Thoracic aorta (tissue), 2 donors: ENCODE results near the gene SUPT6H. TPM values are rescaled to one million over a fixed set of nuclear protein-coding genes. Genes with fewer than 3 reads are reported as not detected.

Experiments used
- ATAC-seq: fragments of 150-250 bp; one replicate; pipeline ENCODE4 v1.8.0; 2017; ENCODE audit warnings: low read depth; ENCODE audit not compliant: insufficient number of reproducible peaks, low FRiP score
- DNase-seq: peaks from one replicate; pipeline ENCODE4 v3.0.0-alpha.2; 2020; ENCODE audit warnings: low spot score
- H3K27ac ChIP-seq, 2 donors: fragments of 200-600 bp; sonication (generic); 1 replicate in 1 of 2; 2 replicates in 1 of 2; pipeline ENCODE4 v1.5.1; 2016; ENCODE audit warnings: mild to moderate bottlenecking in 2 of 2, moderate library complexity in 2 of 2
- H3K27me3 ChIP-seq: fragments of 200-600 bp; sonication (generic); replicated peaks from 2 replicates; pipeline ENCODE4 v1.6.0; 2016; ENCODE audit warnings: mild to moderate bottlenecking; ENCODE audit not compliant: insufficient read depth
- H3K36me3 ChIP-seq: fragments of 200-600 bp; sonication (generic); one replicate; pipeline ENCODE4 v1.5.1; 2016
- H3K4me1 ChIP-seq, 2 donors: fragments of 200-600 bp; sonication (generic); 1 replicate in 1 of 2; 2 replicates in 1 of 2; pipeline versions ENCODE4 v1.5.1 to v1.6.0; 2016; ENCODE audit warnings: low read depth in 2 of 2, mild to moderate bottlenecking in 1 of 2; ENCODE audit not compliant: control insufficient read depth in 1 of 2
- H3K4me3 ChIP-seq: fragments of 200-600 bp; sonication (generic); 2 replicates; pipeline ENCODE4 v1.5.1; 2016; ENCODE audit warnings: mild to moderate bottlenecking
- H3K9me3 ChIP-seq: fragments of 200-600 bp; sonication (generic); 2 replicates; pipeline ENCODE4 v1.5.1; 2016
- CTCF ChIP-seq: fragments of 200-600 bp; sonication (generic); IDR thresholded peaks from one replicate; pipeline ENCODE4 v1.5.1; 2019; ENCODE audit warnings: antibody characterized with exemption
- total RNA-seq, 2 donors: library from RNA; depleted of rRNA; stranded (reverse); fragments of >200 nt; gene quantifications; one replicate each; pipeline versions ENCODE4 v1.1.0 to v1.2.3, GENCODE V29; 2016

The SUPT6H gene
- total RNA-seq, 2 donors from 2014 or later: 45.6 to 133 TPM

GRCh38 chr17:28700278-28700677 lies 38.3 kb downstream of the SUPT6H start:
- no peaks in the 10 kb centered on the region for H3K9me3 ChIP-seq
- no peak overlapping the region for H3K4me3 ChIP-seq
- H3K36me3 ChIP-seq: peaks cover 75% of the 10 kb centered on the region
- no peak for ATAC-seq
- no peaks in the 10 kb centered on the region for H3K27me3 ChIP-seq
- no peak overlapping the region for H3K27ac ChIP-seq
- no peaks in the 10 kb centered on the region for H3K4me1 ChIP-seq
- TF ChIP-seq CTCF: no peak
- DNase-seq: no peak

GRCh38 chr17:28700830-28701492 lies 39.0 kb downstream of the SUPT6H start:
- Histone ChIP-seq H3K27me3 (no peaks in the 10 kb centered on the region), H3K9me3 (no peaks in the 10 kb centered on the region), H3K4me1 (no peaks in the 10 kb centered on the region), H3K36me3 (peaks cover 68% of the 10 kb centered on the region), H3K4me3 (no peak overlapping the region), H3K27ac (no peak overlapping the region)
- ATAC-seq (no peak), DNase-seq (no peak)
- TF ChIP-seq CTCF: no peak

DNA sequence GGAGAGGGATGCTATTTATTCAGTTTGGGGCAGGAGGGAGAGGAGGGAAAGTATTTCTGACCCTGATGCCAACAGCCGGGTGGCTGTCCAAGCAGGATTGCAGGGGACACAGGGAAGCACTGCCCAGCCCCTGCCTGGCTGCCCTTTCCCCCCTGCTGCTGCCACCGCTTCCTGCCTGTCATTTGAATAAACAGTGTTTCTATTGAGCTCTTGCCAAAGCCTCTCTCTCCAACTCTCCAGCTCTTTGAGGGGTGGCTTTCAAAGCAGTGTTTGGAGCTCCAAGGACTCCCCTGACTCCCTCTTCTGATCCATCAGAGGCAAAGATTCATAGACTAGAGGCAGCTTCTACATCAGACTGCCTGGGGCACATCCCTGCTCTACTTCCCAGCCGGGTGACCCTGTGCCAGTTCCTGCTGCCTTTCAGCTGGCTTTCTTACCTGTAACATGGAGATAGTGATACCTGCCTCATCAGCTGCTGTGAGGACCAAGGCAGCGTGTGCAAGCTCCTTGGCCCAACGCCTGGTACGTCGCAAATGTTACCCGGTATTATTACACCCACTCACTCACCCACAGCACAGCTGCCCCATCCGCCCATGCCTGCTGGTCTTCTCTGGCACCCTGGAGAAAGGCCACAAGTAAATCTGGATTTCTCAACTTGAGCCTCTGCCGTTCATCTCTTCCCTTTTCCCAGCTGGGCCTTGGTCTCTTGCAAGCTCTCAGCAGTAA lies 40.2 kb downstream of the SUPT6H start:
- H3K27me3 ChIP-seq: no peaks in the 10 kb centered on the region
- H3K4me1 ChIP-seq: no peaks in the 10 kb centered on the region
- no peaks in the 10 kb centered on the region for H3K9me3 ChIP-seq
- peaks cover 56% of the 10 kb centered on the region for H3K36me3 ChIP-seq
- ATAC-seq: no peak
- no peak for TF ChIP-seq CTCF
- no peak overlapping the region for H3K27ac ChIP-seq
- DNase-seq: no peak
- H3K4me3 ChIP-seq: no peak overlapping the region

GRCh38 chr17:28702752-28703150 lies 40.7 kb downstream of the SUPT6H start:
- no peak for TF ChIP-seq CTCF
- peaks cover 50% of the 10 kb centered on the region for H3K36me3 ChIP-seq
- ATAC-seq: no peak

GRCh38 chr17:28703552-28704218 lies 41.7 kb downstream of the SUPT6H start:
- Histone ChIP-seq H3K27ac (no peak overlapping the region), H3K27me3 (no peaks in the 10 kb centered on the region), H3K4me3 (no peak overlapping the region), H3K9me3 (no peaks in the 10 kb centered on the region), H3K4me1 (no peaks in the 10 kb centered on the region), H3K36me3 (peaks cover 41% of the 10 kb centered on the region)
- TF ChIP-seq CTCF: no peak
- DNase-seq (no peak), ATAC-seq (no peak)

More at GRCh38 chr17:28702752-28703150, 40.7 kb downstream of the SUPT6H start:
- H3K4me1 ChIP-seq: no peaks in the 10 kb centered on the region
- no peaks in the 10 kb centered on the region for H3K27me3 ChIP-seq
- H3K27ac ChIP-seq: no peak overlapping the region
- no peak overlapping the region for H3K4me3 ChIP-seq
- no peak for DNase-seq
- no peaks in the 10 kb centered on the region for H3K9me3 ChIP-seq
